IPS DF 4.7 (cell line): ENCODE results near the gene SLC35F3.
"Not testable (repeated sequence)": the region's sequence is repeated elsewhere in the genome, so short reads cannot be mapped to it uniquely, and the experiment has no call there.

ENCODE experiments used
- DNase-seq: peaks from one replicate; pipeline ENCODE4 v3.0.0-alpha.2; 2013; ENCODE audit warnings: low spot score; ENCODE audit errors: extremely low read depth

SLC35F3 gene

DNA sequence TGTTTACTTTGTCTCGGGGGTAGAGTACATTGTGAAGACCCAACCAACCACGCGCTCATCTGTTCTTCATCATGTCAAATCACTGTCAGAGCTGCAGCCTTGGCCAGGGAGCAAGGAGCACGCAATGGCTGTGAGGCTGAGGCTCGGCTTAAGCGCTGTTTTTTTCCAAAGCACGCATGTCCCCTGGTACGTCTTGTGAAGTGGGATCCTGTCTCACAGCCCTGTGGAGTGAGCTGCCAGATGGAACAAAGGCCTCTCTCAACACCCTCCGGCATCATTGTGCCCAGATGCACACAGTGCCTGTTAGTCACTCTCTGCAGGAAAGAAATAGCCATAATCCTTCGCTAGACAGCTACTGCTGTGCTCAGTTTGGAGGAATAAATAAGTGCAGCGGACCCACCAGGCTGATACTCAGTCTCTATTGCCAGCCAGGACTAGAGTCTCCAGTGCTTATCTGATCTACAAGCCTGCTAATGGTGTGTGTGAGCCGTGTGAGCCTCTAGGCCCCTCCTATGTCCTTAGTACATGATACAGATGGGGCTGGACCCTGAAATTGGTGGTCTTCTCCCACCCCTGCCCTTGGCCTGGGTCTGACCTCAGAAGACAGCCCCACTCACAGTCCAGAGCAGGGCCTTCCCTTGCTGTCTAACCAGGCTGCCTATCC lies 377.5 kb downstream of the SLC35F3 start:
- DNase-seq: no peak

GRCh38 chr1:234286206-234286605 lies 381.7 kb downstream of the SLC35F3 start:
- no peak for DNase-seq

- no peak for DNase-seq
Observed at GRCh38 chr1:234288946-234289345, 384.5 kb downstream of the SLC35F3 start.

- DNase-seq: no peak
Observed at GRCh38 chr1:234289538-234290305, 385.2 kb downstream of the SLC35F3 start.

GRCh38 chr1:234292011-234292410 lies 387.5 kb downstream of the SLC35F3 start:
- no peak for DNase-seq

DNA sequence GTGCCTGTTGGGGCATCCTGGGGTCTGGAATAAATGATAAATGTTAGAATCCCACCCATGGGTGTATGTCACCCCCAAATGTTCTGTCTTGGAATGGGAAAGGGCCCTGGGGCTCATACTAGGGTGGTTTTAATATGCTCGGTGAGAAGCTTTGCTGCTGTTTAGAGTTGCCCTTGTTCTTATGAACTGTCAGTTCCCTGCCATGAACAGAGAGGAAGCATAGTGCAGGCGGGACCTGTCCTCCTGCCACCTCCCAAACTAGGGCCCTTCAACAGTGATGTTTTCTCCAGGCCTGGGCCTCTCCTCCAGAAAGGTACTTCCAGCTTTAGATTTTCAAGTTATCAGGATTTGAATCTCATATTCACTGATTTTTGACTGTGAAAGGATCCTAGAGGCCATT lies 388.1 kb downstream of the SLC35F3 start:
- no peak for DNase-seq

DNA sequence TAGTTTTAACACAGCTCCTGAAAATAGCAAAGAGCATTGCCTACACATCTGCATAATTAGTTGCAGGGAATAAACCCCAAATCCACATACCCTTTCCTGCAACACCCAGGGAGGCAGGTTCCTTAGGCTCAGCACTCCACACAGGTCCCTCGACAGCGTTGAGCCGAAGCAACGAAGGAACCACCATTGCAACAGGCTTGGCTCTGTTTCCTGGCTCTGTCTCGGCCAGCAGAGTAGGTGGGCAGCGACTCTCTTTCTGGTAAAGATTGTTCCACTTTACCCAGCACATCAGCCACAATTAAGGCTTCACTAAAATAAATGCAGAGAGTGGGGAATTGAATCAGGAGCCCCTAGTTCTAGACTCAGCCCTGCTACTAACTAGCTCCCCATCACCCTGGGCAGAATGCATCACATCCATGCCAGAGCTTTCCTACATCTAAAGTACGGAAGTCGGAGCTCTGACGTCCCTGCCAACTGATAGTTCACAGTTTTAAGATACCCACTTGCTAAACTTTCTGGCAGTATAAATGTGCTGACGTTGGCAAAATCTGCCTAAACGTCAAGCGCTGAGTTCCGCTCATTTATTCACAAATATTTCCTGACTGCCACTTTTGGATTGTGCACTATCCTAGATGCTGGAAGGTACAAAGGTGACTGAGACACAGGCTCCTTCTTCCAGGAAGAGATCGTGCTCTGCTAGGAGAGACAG lies 389.8 kb downstream of the SLC35F3 start:
- DNase-seq: no peak

GRCh38 chr1:234295068-234295467 lies 390.6 kb downstream of the SLC35F3 start:
- DNase-seq: no peak

DNA sequence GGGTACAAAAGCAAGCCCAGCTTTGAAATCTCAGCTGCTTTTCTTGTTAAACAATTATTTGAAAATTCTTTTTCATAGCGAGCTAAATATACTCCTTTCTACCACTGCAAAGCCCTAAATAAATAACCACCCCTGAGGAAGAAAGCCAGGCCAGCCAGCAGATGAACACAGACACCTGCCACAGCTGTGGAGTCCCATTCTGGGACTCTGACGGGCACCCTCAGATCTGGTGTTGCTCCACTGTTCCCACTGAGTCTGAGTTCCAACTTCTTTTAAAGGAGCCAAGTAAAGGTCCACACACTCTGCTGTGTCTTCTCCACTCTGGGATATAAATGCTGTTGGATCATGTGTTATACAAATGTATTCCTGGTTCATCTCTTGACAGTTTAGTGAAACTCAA lies 391.1 kb downstream of the SLC35F3 start:
- no peak for DNase-seq

DNA sequence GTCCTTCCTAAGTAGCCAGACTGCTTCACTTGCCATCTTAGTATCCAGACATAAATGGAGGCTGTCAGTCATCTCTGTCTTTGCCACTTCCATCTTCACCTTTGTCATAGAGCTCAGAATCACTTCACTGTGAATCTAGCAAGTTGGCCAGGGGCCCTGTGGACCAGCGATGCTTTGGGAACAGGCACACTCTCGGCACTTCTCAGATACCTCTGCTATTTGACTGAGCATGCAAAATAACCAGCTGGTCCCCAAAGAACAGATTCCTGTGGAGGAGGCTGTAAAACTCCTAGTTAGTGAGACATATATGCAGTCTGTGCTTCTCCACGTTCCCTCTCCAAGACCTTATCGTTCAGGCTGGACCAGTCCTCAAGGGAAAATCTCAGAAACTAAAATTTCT lies 392.0 kb downstream of the SLC35F3 start:
- DNase-seq: no peak

- no peak for DNase-seq
Observed at GRCh38 chr1:234297668-234298067, 393.2 kb downstream of the SLC35F3 start.

DNA sequence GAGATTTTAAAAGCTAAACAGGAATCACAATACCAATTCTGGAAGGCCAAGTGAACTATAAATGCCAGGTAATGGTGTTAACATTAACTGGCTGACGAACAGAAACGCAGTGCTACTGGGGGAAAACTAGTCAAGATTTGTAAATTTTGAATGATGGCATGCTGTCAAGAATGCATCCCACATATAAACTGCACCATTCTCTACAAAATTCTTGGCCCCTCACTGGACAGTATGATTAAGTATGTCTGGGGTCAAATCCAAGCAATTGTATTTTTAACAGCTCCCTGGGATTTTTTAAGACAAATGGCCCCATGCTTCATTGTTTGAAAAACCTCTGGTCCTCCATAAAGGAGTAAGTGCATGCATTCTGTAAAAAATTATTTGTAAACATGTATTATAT lies 395.6 kb downstream of the SLC35F3 start:
- no peak for DNase-seq

GRCh38 chr1:234301663-234302062 lies 397.2 kb downstream of the SLC35F3 start:
- not testable (repeated sequence) for DNase-seq

DNA sequence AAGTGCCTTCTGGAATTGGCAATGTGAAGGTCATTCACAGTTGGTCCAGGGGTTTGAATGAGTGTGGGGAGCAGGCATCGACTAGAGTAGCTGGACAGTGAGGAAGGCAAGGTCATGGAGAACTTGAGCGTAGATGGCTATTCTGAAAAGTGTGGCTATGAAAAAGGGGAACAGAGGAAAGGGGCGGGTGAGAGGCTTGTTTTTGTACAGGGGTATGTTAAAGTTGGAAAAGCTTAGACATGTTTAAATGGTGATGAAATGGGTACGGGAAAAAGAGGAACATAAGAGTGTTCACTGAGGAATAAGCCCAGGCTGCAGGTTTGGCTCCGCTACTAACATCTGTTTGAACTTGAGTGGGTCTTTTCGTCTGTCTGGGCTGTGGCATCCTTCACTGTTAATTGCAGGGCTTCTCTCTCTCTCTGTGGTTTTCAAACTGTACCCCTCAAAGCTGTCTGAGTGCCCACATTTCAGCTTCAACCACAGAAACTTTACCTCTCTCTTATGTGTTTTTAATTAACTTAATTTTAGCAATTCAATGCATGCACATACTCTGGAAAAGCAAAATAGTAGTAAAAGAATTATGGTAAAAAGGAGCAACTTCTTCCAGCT lies 398.0 kb downstream of the SLC35F3 start:
- no peak for DNase-seq

GRCh38 chr1:234303231-234303630 lies 398.8 kb downstream of the SLC35F3 start:
- DNase-seq: no peak

- DNase-seq: no peak
Observed at GRCh38 chr1:234307726-234308125, 403.2 kb downstream of the SLC35F3 start.

GRCh38 chr1:234309243-234309597 lies 404.7 kb downstream of the SLC35F3 start:
- DNase-seq: no peak

DNA sequence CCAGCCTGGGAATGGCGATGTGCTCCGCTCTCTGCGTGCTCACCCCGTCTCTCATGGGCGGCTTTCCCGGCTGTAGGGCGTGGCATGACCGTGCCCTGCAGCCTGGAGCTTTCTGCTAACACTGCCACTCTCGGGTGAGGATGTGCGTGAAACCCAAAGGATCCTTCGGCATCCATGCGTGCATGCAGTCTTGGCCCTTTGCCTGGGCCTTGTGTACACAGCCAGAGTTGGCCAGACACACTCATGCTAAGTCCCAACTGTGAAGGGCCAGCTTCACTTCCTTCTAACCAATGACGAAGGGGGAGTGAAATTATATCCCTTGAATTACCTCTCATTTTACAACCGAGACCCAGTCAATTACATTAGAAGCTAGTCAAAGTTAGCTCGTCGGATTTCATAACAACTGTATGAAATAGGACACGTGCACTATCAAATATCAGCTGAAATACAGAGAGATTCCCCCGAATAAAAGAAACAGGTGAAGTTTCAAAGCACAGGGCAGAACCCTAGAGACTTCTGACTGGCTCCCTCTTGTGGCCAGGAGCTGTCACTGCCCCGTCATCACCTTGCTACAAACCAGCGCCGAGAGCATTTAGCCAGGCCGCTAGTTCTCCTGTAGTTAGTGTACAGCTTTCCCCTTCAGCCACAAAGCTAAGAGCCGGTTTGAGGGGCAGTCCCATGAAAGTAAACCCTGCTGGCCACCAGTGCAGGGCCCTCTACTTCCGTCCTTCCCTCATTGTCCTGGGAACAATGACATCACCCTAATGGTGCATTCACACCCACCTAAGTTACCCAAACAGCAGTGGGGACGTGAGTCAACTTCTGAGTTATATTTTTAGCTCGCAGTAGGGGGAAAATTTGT lies 405.4 kb downstream of the SLC35F3 start:
- no peak for DNase-seq

GRCh38 chr1:234310460-234310817 lies 406.0 kb downstream of the SLC35F3 start:
- no peak for DNase-seq

DNA sequence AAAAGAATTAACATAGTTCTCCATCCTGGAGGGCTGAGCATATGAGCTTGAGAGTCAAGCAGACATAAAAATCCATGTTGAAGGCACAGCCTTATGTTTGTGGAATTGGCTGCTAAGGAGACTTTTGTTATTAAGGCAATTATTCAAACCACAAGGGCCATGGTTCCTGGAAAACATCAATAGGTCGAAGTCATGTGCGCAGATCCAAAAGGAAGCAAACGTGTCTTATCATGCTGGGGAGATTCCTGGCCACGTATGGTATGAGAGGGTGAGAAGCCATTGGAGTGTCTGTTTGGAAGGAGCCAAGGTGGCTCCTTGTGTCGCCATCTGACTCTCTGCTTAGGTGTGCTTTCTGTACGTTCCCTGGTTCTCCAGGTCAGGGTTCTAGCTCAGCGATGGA lies 406.9 kb downstream of the SLC35F3 start:
- no peak for DNase-seq

DNA sequence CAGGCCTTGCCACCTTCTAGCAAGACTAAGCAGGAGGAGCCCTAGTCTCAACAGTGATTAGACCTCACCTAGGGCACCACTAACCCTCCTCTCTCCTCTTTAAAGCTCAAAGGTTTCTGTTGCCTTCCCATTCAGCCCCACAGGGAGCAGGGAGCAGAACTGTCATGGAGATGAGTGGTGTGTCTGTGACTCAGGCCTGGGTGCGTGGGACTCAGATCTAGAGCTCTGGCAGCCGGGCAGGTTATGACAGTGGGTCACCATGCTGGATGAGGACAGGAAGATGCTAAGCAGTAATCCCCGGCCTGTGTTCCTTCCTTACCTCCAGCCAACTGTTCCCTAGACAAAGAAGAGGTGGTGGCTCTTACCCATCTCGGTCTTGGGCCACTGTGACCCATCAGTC lies 408.7 kb downstream of the SLC35F3 start:
- DNase-seq: no peak
